ENCODE results near the gene STRA8.

Gene STRA8

GRCh38 chr7:135238112-135238744, 4.6 kb downstream of the STRA8 start:
- TF ChIP-seq CTCF (IDR thresholded peaks at IDR 0.05) = no peak

GRCh38 chr7:135239263-135239662, 5.6 kb downstream of the STRA8 start:
- Histone ChIP-seq H3K27me3 (no peaks in the 10 kb centered on the region), H3K36me3 (no peaks in the 10 kb centered on the region), H3K9me3 (no peaks in the 10 kb centered on the region), H3K4me1 (ENCODE audit: control insufficient read depth in 1 of 2, insufficient read depth in 1 of 2, low read depth in 1 of 2, low read length in 1 of 2) (no peaks in the 10 kb centered on the region), H3K4me3 (ENCODE audit: low read depth in 1 of 2, low read length in 1 of 2) (no peak overlapping the region), H3K27ac (no peak overlapping the region)
- TF ChIP-seq CTCF (IDR thresholded peaks at IDR 0.05) = no peak

More at GRCh38 chr7:135238112-135238744, 4.6 kb downstream of the STRA8 start:
- Histone ChIP-seq H3K27ac (no peak overlapping the region), H3K9me3 (no peaks in the 10 kb centered on the region), H3K27me3 (no peaks in the 10 kb centered on the region), H3K4me1 (ENCODE audit: control insufficient read depth in 1 of 2, insufficient read depth in 1 of 2, low read depth in 1 of 2, low read length in 1 of 2) (no peaks in the 10 kb centered on the region), H3K36me3 (no peaks in the 10 kb centered on the region), H3K4me3 (ENCODE audit: low read depth in 1 of 2, low read length in 1 of 2) (no peak overlapping the region)

GRCh38 chr7:135240441-135240840, 6.8 kb downstream of the STRA8 start:
- no peaks in the 10 kb centered on the region for H3K36me3 ChIP-seq
- no peak overlapping the region for H3K27ac ChIP-seq
- no peak overlapping the region for H3K4me3 ChIP-seq (ENCODE audit: low read depth in 1 of 2, low read length in 1 of 2)
- H3K9me3 ChIP-seq = no peaks in the 10 kb centered on the region
- H3K4me1 ChIP-seq (ENCODE audit: control insufficient read depth in 1 of 2, insufficient read depth in 1 of 2, low read depth in 1 of 2, low read length in 1 of 2) = no peaks in the 10 kb centered on the region
- no peak for TF ChIP-seq CTCF (IDR thresholded peaks at IDR 0.05)
- H3K27me3 ChIP-seq = no peaks in the 10 kb centered on the region

- no peaks in the 10 kb centered on the region for H3K36me3 ChIP-seq
- no peak overlapping the region for H3K27ac ChIP-seq
- H3K9me3 ChIP-seq = no peaks in the 10 kb centered on the region
- H3K4me1 ChIP-seq (ENCODE audit: control insufficient read depth in 1 of 2, insufficient read depth in 1 of 2, low read depth in 1 of 2, low read length in 1 of 2) = no peaks in the 10 kb centered on the region
- H3K4me3 ChIP-seq (ENCODE audit: low read depth in 1 of 2, low read length in 1 of 2) = no peak overlapping the region
- H3K27me3 ChIP-seq = no peaks in the 10 kb centered on the region
- TF ChIP-seq CTCF (IDR thresholded peaks at IDR 0.05) = no peak
These were observed 8.6 kb downstream of the STRA8 start for GRCh38 chr7:135242096-135242684.

- H3K4me3 ChIP-seq (ENCODE audit: low read depth in 1 of 2, low read length in 1 of 2) = no peak overlapping the region
- TF ChIP-seq CTCF (IDR thresholded peaks at IDR 0.05) = no peak
These were observed 11.9 kb downstream of the STRA8 start for GRCh38 chr7:135245226-135246190.

More at GRCh38 chr7:135245226-135246190, 11.9 kb downstream of the STRA8 start:
- Histone ChIP-seq H3K4me1 (ENCODE audit: control insufficient read depth in 1 of 2, insufficient read depth in 1 of 2, low read depth in 1 of 2, low read length in 1 of 2) (no peaks in the 10 kb centered on the region), H3K27me3 (no peaks in the 10 kb centered on the region), H3K27ac (no peak overlapping the region), H3K9me3 (no peaks in the 10 kb centered on the region), H3K36me3 (no peaks in the 10 kb centered on the region)
